Esophagus muscularis mucosa (tissue), 4 donors: ENCODE measurements around the gene MATN1. TPM values are rescaled to one million over a fixed set of nuclear protein-coding genes. Genes with fewer than 3 reads are reported as not detected.
A peak's percentile ranks its signal among the peaks of the same experiment; 100 is the strongest.

Source experiments
- DNase-seq: peaks from one replicate; pipeline ENCODE4 v3.0.0-alpha.2; 2017; ENCODE audit errors: extremely low spot score
- H3K27ac ChIP-seq, 4 donors: fragments of 200-600 bp; sonication (generic); replicated peaks in 1 of 4; 1 replicate in 3 of 4; 2 replicates in 1 of 4; pipeline ENCODE4 v1.5.1; 2016 to 2019; ENCODE audit warnings: mild to moderate bottlenecking in 1 of 4
- H3K27me3 ChIP-seq, 4 donors: fragments of 200-600 bp; sonication (generic); one replicate each; pipeline versions ENCODE4 v1.5.1 to v1.6.0; 2016 to 2019
- H3K36me3 ChIP-seq, 4 donors: fragments of 200-600 bp; sonication (generic); one replicate each; pipeline ENCODE4 v1.5.1; 2016 to 2019
- H3K4me1 ChIP-seq, 4 donors: fragments of 200-600 bp; sonication (generic); one replicate each; pipeline ENCODE4 v1.5.1; 2016 to 2019
- H3K4me3 ChIP-seq, 4 donors: fragments of 200-600 bp; sonication (generic); 1 replicate in 2 of 4; 2 replicates in 2 of 4; pipeline ENCODE4 v1.5.1; 2016 to 2019; ENCODE audit warnings: mild to moderate bottlenecking in 4 of 4, moderate library complexity in 1 of 4
- H3K9me3 ChIP-seq, 4 donors: fragments of 200-600 bp; sonication (generic); 1 replicate in 3 of 4; 2 replicates in 1 of 4; pipeline ENCODE4 v1.5.1; 2016 to 2019
- EP300 ChIP-seq: sonication (generic); formaldehyde crosslinking; IDR thresholded peaks from one replicate; pipeline ENCODE4 v1.6.1; 2017; ENCODE audit warnings: antibody characterized with exemption
- POLR2A ChIP-seq: fragments of 450-650 bp; IDR thresholded peaks from one replicate; pipeline ENCODE4 v1.6.1; 2017; ENCODE audit warnings: antibody characterized with exemption, moderate library complexity, mild to moderate bottlenecking, low read depth
- POLR2AphosphoS5 ChIP-seq, 2 donors: sonication (generic); formaldehyde crosslinking; IDR thresholded peaks; one replicate each; pipeline ENCODE4 v1.6.1; 2017; ENCODE audit warnings: antibody characterized with exemption in 2 of 2
- WGBS: methylation state at CpG from one replicate; pipeline ENCODE4 v1.1.5; 2018; 5-methylcytosine and 5-hydroxymethylcytosine counted together
- intact Hi-C: fragments of 100-400 bp; cut with DNase I; formaldehyde crosslinking; loops from one replicate; pipeline ENCODE4 v1.15.1; 2023
- total RNA-seq, 4 donors: library from RNA; depleted of rRNA; stranded (reverse); fragments of >200 nt; gene quantifications; one replicate each; pipeline versions ENCODE4 v1.1.0 to v1.2.1, GENCODE V29; 2016
- TF ChIP-seq, protein P1 (sequence below), 3 experiments: fragments of 200-600 bp in 2 of 3; fragments of 450-650 bp in 1 of 3; sonication (generic) in 2 of 3; IDR thresholded peaks; one replicate each; pipeline ENCODE4 v1.5.1; 2017 to 2019; ENCODE audit warnings: antibody characterized with exemption in 3 of 3, mild to moderate bottlenecking in 2 of 3, moderate library complexity in 1 of 3

MATN1 gene
- total RNA-seq, 4 donors from 2014 or later: not detected

DNA sequence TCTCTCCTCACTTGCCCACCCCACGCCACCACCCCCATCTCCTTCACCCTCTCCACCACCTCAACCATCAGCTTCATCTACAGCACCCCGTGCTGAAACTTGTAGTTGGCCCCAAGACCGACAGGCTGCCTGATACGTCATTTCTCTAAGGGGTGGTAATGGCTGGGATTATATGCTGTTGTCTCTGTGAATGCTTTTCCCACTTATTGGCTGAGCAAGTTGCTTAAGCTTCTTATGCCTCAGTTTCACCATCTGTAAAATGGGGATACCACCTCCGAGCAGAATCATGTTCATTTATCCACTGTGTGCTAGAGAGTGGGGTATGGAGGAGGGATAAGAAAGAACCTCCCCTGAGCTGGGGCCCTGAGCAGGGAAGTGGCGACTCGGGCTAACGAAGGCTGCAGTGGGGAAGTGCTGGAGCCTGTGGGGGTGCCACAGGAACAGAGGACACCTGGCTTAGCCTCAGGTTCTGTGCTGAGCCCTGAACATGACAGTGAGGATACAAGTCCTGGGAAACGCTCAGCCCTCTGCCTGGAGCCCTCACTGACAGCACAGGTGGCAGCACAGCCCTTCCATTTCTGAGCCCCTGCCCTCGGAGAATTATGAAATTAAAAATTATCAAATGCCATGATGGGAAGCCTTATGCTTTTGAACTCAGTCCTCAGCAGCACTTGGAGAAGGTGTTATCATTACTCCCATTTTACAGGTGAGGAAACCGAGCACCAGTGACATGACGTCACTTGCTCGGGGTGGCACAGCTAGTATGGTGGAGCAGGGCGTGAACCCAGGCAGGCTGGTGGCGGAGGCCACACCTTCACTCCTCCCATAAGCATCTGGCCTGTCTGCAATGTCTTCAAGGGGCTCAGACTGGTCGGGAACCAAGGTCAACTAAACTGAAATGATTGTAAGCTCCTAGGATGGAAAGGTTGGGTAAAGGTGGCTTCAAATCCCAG is 2.8 kb downstream of the MATN1 start:
- Histone ChIP-seq H3K9me3 (peaks cover 0 to under 1% (median 0%) of the 10 kb centered on the region in 4 donors), H3K27ac (no peak overlapping the region), H3K4me1 (peaks cover 10 to 19% (median 16%) of the 10 kb centered on the region in 4 donors), H3K36me3 (peaks cover 0 to 26% (median 14%) of the 10 kb centered on the region in 4 donors), H3K27me3 (no peaks in the 10 kb centered on the region), H3K4me3 (no peak overlapping the region)
- no peak for DNase-seq
- WGBS: 86% methylated on average over 16 of the region's 16 CpGs
- intact Hi-C loops: loop anchor here (5.0 kb wide), 1 partner anchor 212 kb away; no protein-coding TSS in a partner anchor
- no peak for TF ChIP-seq POLR2A
- TF ChIP-seq POLR2AphosphoS5 (IDR thresholded peaks at IDR 0.05): no peak
- no peak for TF ChIP-seq EP300
- TF ChIP-seq, protein P1, sequence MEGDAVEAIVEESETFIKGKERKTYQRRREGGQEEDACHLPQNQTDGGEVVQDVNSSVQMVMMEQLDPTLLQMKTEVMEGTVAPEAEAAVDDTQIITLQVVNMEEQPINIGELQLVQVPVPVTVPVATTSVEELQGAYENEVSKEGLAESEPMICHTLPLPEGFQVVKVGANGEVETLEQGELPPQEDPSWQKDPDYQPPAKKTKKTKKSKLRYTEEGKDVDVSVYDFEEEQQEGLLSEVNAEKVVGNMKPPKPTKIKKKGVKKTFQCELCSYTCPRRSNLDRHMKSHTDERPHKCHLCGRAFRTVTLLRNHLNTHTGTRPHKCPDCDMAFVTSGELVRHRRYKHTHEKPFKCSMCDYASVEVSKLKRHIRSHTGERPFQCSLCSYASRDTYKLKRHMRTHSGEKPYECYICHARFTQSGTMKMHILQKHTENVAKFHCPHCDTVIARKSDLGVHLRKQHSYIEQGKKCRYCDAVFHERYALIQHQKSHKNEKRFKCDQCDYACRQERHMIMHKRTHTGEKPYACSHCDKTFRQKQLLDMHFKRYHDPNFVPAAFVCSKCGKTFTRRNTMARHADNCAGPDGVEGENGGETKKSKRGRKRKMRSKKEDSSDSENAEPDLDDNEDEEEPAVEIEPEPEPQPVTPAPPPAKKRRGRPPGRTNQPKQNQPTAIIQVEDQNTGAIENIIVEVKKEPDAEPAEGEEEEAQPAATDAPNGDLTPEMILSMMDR (IDR thresholded peaks at IDR 0.05): no peak

GRCh38 chr1:30719406-30720270 is 3.7 kb downstream of the MATN1 start:
- DNase-seq: no peak
- H3K36me3 ChIP-seq: peaks cover 0 to 18% (median 9%) of the 10 kb centered on the region in 4 donors
- H3K27ac ChIP-seq: peak overlapping the region; percentile 95 to 100 (median 100)
- H3K9me3 ChIP-seq: peaks cover 0 to 4% (median 0%) of the 10 kb centered on the region in 4 donors
- intact Hi-C loops: loop anchor here (1.0 to 5.0 kb wide), 2 partner anchors 60 to 213 kb away; no protein-coding TSS in a partner anchor
- TF ChIP-seq POLR2A (no peak), EP300 (no peak), POLR2AphosphoS5 (IDR thresholded peaks at IDR 0.05) (peak in 1 of 2 donors; percentile 16)
- TF ChIP-seq, protein P1 (IDR thresholded peaks at IDR 0.05): peak in 1 of 3 experiments; percentile 7
- peaks cover 10 to 19% (median 16%) of the 10 kb centered on the region in 4 donors for H3K4me1 ChIP-seq
- 42% methylated on average over 16 of the region's 21 CpGs for WGBS
- H3K4me3 ChIP-seq: peak overlapping the region; percentile 60 to 75 (median 68)
- no peaks in the 10 kb centered on the region for H3K27me3 ChIP-seq

GRCh38 chr1:30718636-30719405 is 4.6 kb downstream of the MATN1 start:
- H3K4me3 ChIP-seq: peak overlapping the region; percentile 60 to 75 (median 68)
- peak; percentile 96 for DNase-seq
- intact Hi-C loops: loop anchor here (1.0 kb wide), 1 partner anchor 60 kb away; no protein-coding TSS in a partner anchor
- TF ChIP-seq POLR2A: peak; percentile 59
- TF ChIP-seq, protein P1 (IDR thresholded peaks at IDR 0.05): peak in 2 of 3 experiments; percentile 97 to 99
- TF ChIP-seq POLR2AphosphoS5 (IDR thresholded peaks at IDR 0.05): peak; percentile 96 to 98
- no peak for TF ChIP-seq EP300
- peaks cover 10 to 22% (median 17%) of the 10 kb centered on the region in 4 donors for H3K4me1 ChIP-seq
- peak overlapping the region; percentile 95 to 100 (median 100) for H3K27ac ChIP-seq
- H3K27me3 ChIP-seq: no peaks in the 10 kb centered on the region
- under 1% methylated on average over 40 of the region's 66 CpGs for WGBS
- peaks cover 0 to 16% (median 6%) of the 10 kb centered on the region in 4 donors for H3K36me3 ChIP-seq
- peaks cover 0 to 4% (median 0%) of the 10 kb centered on the region in 4 donors for H3K9me3 ChIP-seq
